GM18867 (cell line): ENCODE measurements around the gene PLEKHF1.

ENCODE experiments used
- ATAC-seq: cut with Tn5 transposase; IDR thresholded peaks from one replicate; pipeline ENCODE4 v1.9.1; 2021; ENCODE audit warnings: mild to moderate bottlenecking, moderate library complexity; ENCODE audit not compliant: unreplicated experiment

Gene PLEKHF1

DNA sequence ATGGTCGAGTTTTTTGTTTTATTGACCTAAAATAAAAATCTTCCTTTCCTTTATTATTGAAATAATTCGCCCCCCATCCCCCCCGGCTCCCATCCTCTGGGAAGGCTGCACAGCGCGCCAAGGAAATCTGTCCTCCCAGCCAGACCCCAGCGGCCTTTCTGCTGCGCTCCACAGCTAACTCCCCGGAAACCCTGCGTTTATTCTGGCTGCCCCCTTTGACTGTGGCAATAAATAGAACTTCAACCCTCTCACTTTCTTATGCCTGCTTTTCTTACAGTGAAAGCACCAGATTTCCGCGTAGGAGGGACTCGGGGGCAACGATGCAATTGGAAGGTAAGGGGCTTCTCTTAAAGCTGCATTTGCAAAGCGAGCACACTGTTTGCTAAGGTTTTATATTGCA, 59.5 kb downstream of the PLEKHF1 start:
- no peak for ATAC-seq
